Measurements from ENCODE around the gene PLEKHS1. TPM values are rescaled to one million over a fixed set of nuclear protein-coding genes. Genes with fewer than 3 reads are reported as not detected.

The PLEKHS1 gene
- total and polyA plus RNA-seq, 11 donors, result not detected

GRCh38 chr10:113791691-113792090, 40.2 kb downstream of the PLEKHS1 start:
- Histone ChIP-seq H3K27ac (no peak overlapping the region), H3K27me3 (peaks cover 0 to 16% (median 0%) of the 10 kb centered on the region in 9 donors), H3K4me3 (no peak overlapping the region), H3K36me3 (no peaks in the 10 kb centered on the region), H3K9me3 (no peaks in the 10 kb centered on the region), H3K4me1 (peaks cover 0 to 6% (median 0%) of the 10 kb centered on the region in 12 donors)
- DNase-seq (no peak), ATAC-seq (no peak)
- intact Hi-C loops (cut with DNase I), result loop anchor here in 2 of 10 donors (10.0 kb wide), 2 partner anchors 87 to 1333 kb away; no protein-coding TSS in a partner anchor
- WGBS, 4 donors, result 60 to 79% (median 75%) methylated on average over 2 of the region's 2 CpGs
- no peak for TF ChIP-seq CTCF (IDR thresholded peaks at IDR 0.05)
- no peak for TF ChIP-seq POLR2A (IDR thresholded peaks at IDR 0.05)

GRCh38 chr10:113801569-113801968, 50.1 kb downstream of the PLEKHS1 start:
- ATAC-seq (no peak), DNase-seq (no peak)
- Histone ChIP-seq H3K9me3 (no peaks in the 10 kb centered on the region), H3K27me3 (peaks cover 0 to 2% (median 0%) of the 10 kb centered on the region in 9 donors), H3K4me1 (peaks cover 0 to 6% (median 0%) of the 10 kb centered on the region in 12 donors), H3K4me3 (no peak overlapping the region), H3K27ac (no peak overlapping the region), H3K36me3 (no peaks in the 10 kb centered on the region)
- TF ChIP-seq CTCF (IDR thresholded peaks at IDR 0.05) (no peak), POLR2A (IDR thresholded peaks at IDR 0.05) (no peak)
- intact Hi-C loops (cut with DNase I), result loop anchor here in 1 of 10 donors (5.0 kb wide), 1 partner anchor 94 kb away; no protein-coding TSS in a partner anchor
- WGBS, 4 donors, result 80 to 83% (median 81%) methylated on average over 6 of the region's 6 CpGs

DNA sequence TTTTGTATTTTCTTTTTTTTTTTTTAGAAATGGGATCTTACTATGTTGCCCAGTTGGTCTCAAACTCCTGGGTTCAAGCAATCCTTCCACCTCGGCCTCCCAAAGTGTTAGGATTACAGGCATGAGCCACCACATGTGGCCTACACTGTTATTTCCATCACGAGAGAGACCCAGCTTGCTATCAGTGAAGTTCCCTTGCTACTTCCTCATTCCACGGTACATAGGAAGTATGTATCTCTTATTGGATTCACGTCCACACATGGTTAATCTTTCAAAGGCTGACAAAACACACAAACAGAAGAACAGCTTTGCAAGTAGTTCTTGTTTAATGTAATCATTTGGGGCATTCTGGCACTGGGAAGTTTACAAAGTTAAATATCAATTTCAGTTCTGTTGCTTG, 51.5 kb downstream of the PLEKHS1 start:
- no peak overlapping the region for H3K4me3 ChIP-seq
- TF ChIP-seq POLR2A (IDR thresholded peaks at IDR 0.05) (no peak), CTCF (IDR thresholded peaks at IDR 0.05) (no peak)
- no peak overlapping the region for H3K27ac ChIP-seq
- H3K27me3 ChIP-seq, result no peaks in the 10 kb centered on the region
- H3K4me1 ChIP-seq, result peaks cover 0 to 6% (median 0%) of the 10 kb centered on the region in 12 donors
- ATAC-seq (no peak), DNase-seq (no peak)
- no peaks in the 10 kb centered on the region for H3K9me3 ChIP-seq
- intact Hi-C loops (cut with DNase I), result loop anchor here in 1 of 10 donors (2.0 to 5.0 kb wide), 2 partner anchors 96 to 300 kb away; no protein-coding TSS in a partner anchor
- WGBS, 4 donors, result 48 to 71% (median 60%) methylated on average over 4 of the region's 4 CpGs
- no peaks in the 10 kb centered on the region for H3K36me3 ChIP-seq

GRCh38 chr10:113806503-113806902, 55.0 kb downstream of the PLEKHS1 start:
- Histone ChIP-seq H3K4me3 (no peak overlapping the region), H3K9me3 (no peaks in the 10 kb centered on the region), H3K36me3 (no peaks in the 10 kb centered on the region), H3K4me1 (no peaks in the 10 kb centered on the region), H3K27me3 (peaks cover 0 to 8% (median 0%) of the 10 kb centered on the region in 9 donors), H3K27ac (no peak overlapping the region)
- intact Hi-C loops (cut with DNase I), result no loop called here
- TF ChIP-seq POLR2A (IDR thresholded peaks at IDR 0.05), result no peak
- TF ChIP-seq CTCF (IDR thresholded peaks at IDR 0.05), result no peak
- 92 to 97% (median 93%) methylated on average over 4 of the region's 4 CpGs for WGBS, 4 donors
- ATAC-seq (no peak), DNase-seq (no peak)
